HepG2 (cell line): Measurements from ENCODE around the gene MTFR1L. TPM values are rescaled to one million over a fixed set of nuclear protein-coding genes. Genes with fewer than 3 reads are reported as not detected.

Experiments used
- ARHGAP35 ChIP-seq: sonication (generic); formaldehyde crosslinking; IDR thresholded peaks from 2 replicates; pipeline ENCODE4 v1.9.0; 2022; ENCODE audit warnings: mild to moderate bottlenecking, inconsistent platforms, moderate library complexity, missing genetic modification reagents, borderline replicate concordance
- ATF1 ChIP-seq: IDR thresholded peaks from 2 replicates; pipeline ENCODE4 v1.6.1; 2016; ENCODE audit warnings: mild to moderate bottlenecking, control low read depth
- CBX2 ChIP-seq, 2 experiments: fragments of 200-600 bp in 1 of 2; sonication (generic); formaldehyde crosslinking in 1 of 2; IDR thresholded peaks; 2 replicates each; pipeline versions ENCODE4 v1.7.0 to v1.8.1; 2018 to 2022; ENCODE audit warnings: low read depth in 2 of 2, low read length in 1 of 2, mild to moderate bottlenecking in 1 of 2, missing genetic modification reagents in 1 of 2
- CHD4 ChIP-seq: fragments of 200-600 bp; sonication (generic); IDR thresholded peaks from 2 replicates; pipeline ENCODE4 v1.7.0; 2017; ENCODE audit warnings: mild to moderate bottlenecking, low read length, borderline replicate concordance
- FOXC1 ChIP-seq: sonication (generic); formaldehyde crosslinking; IDR thresholded peaks from 2 replicates; pipeline ENCODE4 v1.8.0; 2022; ENCODE audit warnings: mild to moderate bottlenecking, missing genetic modification reagents, borderline replicate concordance
- GABPA ChIP-seq, 2 experiments: IDR thresholded peaks; 2 replicates each; pipeline ENCODE4 v1.6.1; 2011 to 2016; ENCODE audit warnings: low read depth in 2 of 2, low read length in 1 of 2, missing biosample characterization in 1 of 2, missing genetic modification characterization in 1 of 2
- GFI1 ChIP-seq: sonication (generic); formaldehyde crosslinking; IDR thresholded peaks from 2 replicates; pipeline ENCODE4 v1.5.0; 2020; ENCODE audit warnings: missing genetic modification reagents, mild to moderate bottlenecking, borderline replicate concordance
- KMT2A ChIP-seq: sonication (generic); formaldehyde crosslinking; IDR thresholded peaks from 2 replicates; pipeline ENCODE4 v1.4.0; 2020; ENCODE audit warnings: missing genetic modification reagents
- MYC ChIP-seq: sonication (generic); formaldehyde crosslinking; IDR thresholded peaks from 2 replicates; pipeline ENCODE4 v1.9.0; 2021; ENCODE audit warnings: missing genetic modification reagents, borderline replicate concordance
- SNAPC2 ChIP-seq: sonication (generic); formaldehyde crosslinking; IDR thresholded peaks from 2 replicates; pipeline ENCODE4 v1.8.1; 2022; ENCODE audit warnings: mild to moderate bottlenecking, missing genetic modification reagents
- SP4 ChIP-seq: sonication (generic); formaldehyde crosslinking; IDR thresholded peaks from 2 replicates; pipeline ENCODE4 v1.8.1; 2023; ENCODE audit warnings: mild to moderate bottlenecking, missing genetic modification reagents
- STAT5B ChIP-seq: sonication (generic); formaldehyde crosslinking; IDR thresholded peaks from 2 replicates; pipeline ENCODE4 v1.4.0; 2020; ENCODE audit warnings: missing genetic modification reagents
- TEAD2 ChIP-seq: sonication (generic); formaldehyde crosslinking; IDR thresholded peaks from 2 replicates; pipeline ENCODE4 v1.9.0; 2021; ENCODE audit warnings: missing genetic modification reagents
- ZFYVE20 ChIP-seq: sonication (generic); formaldehyde crosslinking; IDR thresholded peaks from 2 replicates; pipeline ENCODE4 v1.8.0; 2023; ENCODE audit warnings: low read depth, mild to moderate bottlenecking, moderate library complexity, missing genetic modification reagents, borderline replicate concordance
- ZKSCAN5 ChIP-seq: sonication (generic); formaldehyde crosslinking; IDR thresholded peaks from 2 replicates; pipeline ENCODE4 v1.5.1; 2020; ENCODE audit warnings: mild to moderate bottlenecking, missing genetic modification reagents
- ZNF441 ChIP-seq: sonication (generic); formaldehyde crosslinking; IDR thresholded peaks from 2 replicates; pipeline ENCODE4 v1.7.0; 2021; ENCODE audit warnings: missing genetic modification reagents, borderline replicate concordance
- ZNF556 ChIP-seq: sonication (generic); formaldehyde crosslinking; IDR thresholded peaks from 2 replicates; pipeline ENCODE4 v1.4.0; 2020; ENCODE audit warnings: mild to moderate bottlenecking, missing genetic modification reagents, borderline replicate concordance
- ZNF605 ChIP-seq: sonication (generic); formaldehyde crosslinking; IDR thresholded peaks from 2 replicates; pipeline ENCODE4 v1.8.0; 2022; ENCODE audit warnings: mild to moderate bottlenecking, missing genetic modification reagents
- polyA plus RNA-seq, 8 experiments: library from polyadenylated mRNA; depleted of rRNA in 3 of 8; stranded (reverse) in 7 of 8; unstranded in 1 of 8; fragments of >200 nt; fragmentation: Illumina TruSeq in 4 of 8; extraction: Trizol in 4 of 8; gene quantifications; 2 replicates each; pipeline versions ENCODE4 v1.2.1 to v1.2.3, GENCODE V29; 2011 to 2016; ENCODE audit warnings: low read depth in 4 of 8, missing spikeins in 1 of 8, mixed read lengths in 1 of 8; ENCODE audit not compliant: insufficient read depth in 1 of 8
- total RNA-seq, 5 experiments: library from RNA; depleted of rRNA; stranded (reverse); fragments of >200 nt; fragmentation: Illumina TruSeq; extraction: Trizol; gene quantifications; 2 replicates each; pipeline ENCODE4 v1.2.3, GENCODE V29; 2016; ENCODE audit warnings: low read depth in 1 of 5
- TF ChIP-seq, protein P1 (sequence below): sonication (generic); formaldehyde crosslinking; IDR thresholded peaks from 2 replicates; pipeline ENCODE4 v1.4.0; 2020; ENCODE audit warnings: mild to moderate bottlenecking, missing genetic modification reagents
- TF ChIP-seq, protein P2 (sequence below): IDR thresholded peaks from 2 replicates; pipeline ENCODE4 v1.6.1; 2018; ENCODE audit warnings: missing genetic modification reagents, mild to moderate bottlenecking, missing compliant biosample characterization
- TF ChIP-seq, protein P3 (sequence below): sonication (generic); formaldehyde crosslinking; IDR thresholded peaks from 2 replicates; pipeline ENCODE4 v1.8.1; 2023; ENCODE audit warnings: mild to moderate bottlenecking, moderate library complexity, missing genetic modification reagents
- TF ChIP-seq, protein P4 (sequence below): sonication (generic); formaldehyde crosslinking; IDR thresholded peaks from 2 replicates; pipeline ENCODE4 v1.5.0; 2020; ENCODE audit warnings: missing genetic modification reagents
- TF ChIP-seq, protein P5 (sequence below): sonication (generic); formaldehyde crosslinking; IDR thresholded peaks from 2 replicates; pipeline ENCODE4 v1.4.0; 2020; ENCODE audit warnings: missing genetic modification reagents

Gene MTFR1L
- total and polyA plus RNA-seq, 2 of the 13 experiments (the other 11 are each of a cell fraction or from before 2014, with no cell fraction given) = 38.0 to 55.7 TPM

DNA sequence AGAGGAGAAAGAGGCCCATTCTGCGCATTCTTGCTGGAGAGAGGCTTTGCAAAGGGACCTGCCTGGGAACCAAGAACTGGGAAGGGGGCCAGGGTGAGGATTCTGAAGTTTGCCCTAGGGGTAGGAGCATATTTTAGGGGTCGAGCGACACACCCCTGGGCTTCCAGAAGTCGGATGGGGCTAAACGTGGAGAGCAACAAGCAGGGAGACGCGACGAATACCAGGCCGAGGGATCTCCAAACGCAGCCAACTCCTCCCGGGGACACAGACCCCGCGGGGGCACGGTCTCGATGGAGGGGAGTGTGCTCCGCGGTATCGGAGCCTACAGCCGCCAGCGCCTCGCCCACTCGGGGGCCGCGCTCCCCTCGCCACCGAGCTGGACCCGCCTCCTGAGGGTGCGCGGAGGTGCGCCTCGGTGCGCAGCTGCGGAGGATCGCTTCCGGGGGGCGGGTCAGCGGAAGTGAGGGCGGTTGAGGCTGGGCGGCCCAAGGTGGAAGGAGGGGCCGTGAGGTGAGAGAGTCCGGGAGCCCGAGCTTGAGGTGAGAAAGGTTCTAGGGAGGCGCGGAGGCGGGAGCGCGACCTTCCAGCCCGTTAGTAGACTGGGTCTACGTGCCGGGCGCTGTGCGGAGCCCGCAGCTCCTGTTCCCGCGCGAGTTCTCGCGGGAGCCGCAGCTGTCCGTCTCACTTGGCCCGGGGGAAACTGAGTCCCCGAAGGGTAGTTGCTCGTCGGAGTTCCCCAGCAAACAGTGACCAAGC, at the start of gene MTFR1L (continued):
- no peak for TF ChIP-seq CBX2 (IDR thresholded peaks at IDR 0.05; ENCODE audit: low read depth, low read length)
- no peak for TF ChIP-seq CBX2 (CRISPR knock-in tag; IDR thresholded peaks at IDR 0.05; ENCODE audit: low read depth)
- no peak for TF ChIP-seq ZNF556
- TF ChIP-seq CHD4 = no peak
- no peak for TF ChIP-seq ZNF605
- TF ChIP-seq, protein P1, sequence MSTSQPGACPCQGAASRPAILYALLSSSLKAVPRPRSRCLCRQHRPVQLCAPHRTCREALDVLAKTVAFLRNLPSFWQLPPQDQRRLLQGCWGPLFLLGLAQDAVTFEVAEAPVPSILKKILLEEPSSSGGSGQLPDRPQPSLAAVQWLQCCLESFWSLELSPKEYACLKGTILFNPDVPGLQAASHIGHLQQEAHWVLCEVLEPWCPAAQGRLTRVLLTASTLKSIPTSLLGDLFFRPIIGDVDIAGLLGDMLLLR (CRISPR knock-in tag) = no peak; the same call in 1 of the 2 replicates
- TF ChIP-seq SP4 (CRISPR knock-in tag) = peak; percentile 84
- peak; percentile 94; the same call in 1 of the 2 replicates for TF ChIP-seq FOXC1 (CRISPR knock-in tag)
- no peak; the same call in 1 of the 2 replicates for TF ChIP-seq ARHGAP35 (CRISPR knock-in tag)
- peak; percentile 71; the same call in 1 of the 2 replicates for TF ChIP-seq ZKSCAN5 (CRISPR knock-in tag)
- TF ChIP-seq TEAD2 (CRISPR knock-in tag) = no peak
- no peak; the same call in 1 of the 2 replicates for TF ChIP-seq ZNF441 (CRISPR knock-in tag)
- peak; percentile 64; the same call in 1 of the 2 replicates for TF ChIP-seq GFI1 (CRISPR knock-in tag)
- TF ChIP-seq ATF1 (CRISPR knock-in tag) = no peak
- TF ChIP-seq GABPA (IDR thresholded peaks at IDR 0.05; ENCODE audit: low read depth, low read length) = peak; percentile 93
- peak; percentile 92 for TF ChIP-seq GABPA (CRISPR knock-in tag; IDR thresholded peaks at IDR 0.05; ENCODE audit: low read depth)
- no peak for TF ChIP-seq SNAPC2
- TF ChIP-seq, protein P2, sequence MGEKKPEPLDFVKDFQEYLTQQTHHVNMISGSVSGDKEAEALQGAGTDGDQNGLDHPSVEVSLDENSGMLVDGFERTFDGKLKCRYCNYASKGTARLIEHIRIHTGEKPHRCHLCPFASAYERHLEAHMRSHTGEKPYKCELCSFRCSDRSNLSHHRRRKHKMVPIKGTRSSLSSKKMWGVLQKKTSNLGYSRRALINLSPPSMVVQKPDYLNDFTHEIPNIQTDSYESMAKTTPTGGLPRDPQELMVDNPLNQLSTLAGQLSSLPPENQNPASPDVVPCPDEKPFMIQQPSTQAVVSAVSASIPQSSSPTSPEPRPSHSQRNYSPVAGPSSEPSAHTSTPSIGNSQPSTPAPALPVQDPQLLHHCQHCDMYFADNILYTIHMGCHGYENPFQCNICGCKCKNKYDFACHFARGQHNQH = peak; percentile 82
- TF ChIP-seq ZFYVE20 = no peak
- TF ChIP-seq, protein P3, sequence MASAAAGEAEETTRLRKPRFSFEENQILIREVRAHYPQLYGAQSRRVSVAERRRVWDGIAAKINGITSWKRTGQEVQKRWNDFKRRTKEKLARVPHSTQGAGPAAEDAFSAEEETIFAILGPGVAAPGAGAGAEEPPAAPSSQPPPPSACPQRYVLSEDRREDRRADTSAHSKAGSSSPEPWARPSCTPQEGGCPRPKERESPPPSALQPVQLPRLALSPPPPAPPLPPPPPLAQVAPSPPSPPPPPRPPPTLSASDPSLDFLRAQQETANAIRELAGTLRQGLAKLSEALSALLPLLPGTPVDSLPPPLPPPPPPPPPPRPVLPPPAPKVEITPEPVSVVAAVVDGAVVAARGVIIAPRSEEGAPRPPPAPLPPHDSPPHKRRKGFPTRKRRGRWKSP (CRISPR knock-in tag) = 0 out of 2 replicates have a peak, but pooled peaks have one; percentile 57
- TF ChIP-seq MYC (CRISPR knock-in tag) = peak; percentile 86
- no peak for TF ChIP-seq STAT5B (CRISPR knock-in tag)
- TF ChIP-seq, protein P4, sequence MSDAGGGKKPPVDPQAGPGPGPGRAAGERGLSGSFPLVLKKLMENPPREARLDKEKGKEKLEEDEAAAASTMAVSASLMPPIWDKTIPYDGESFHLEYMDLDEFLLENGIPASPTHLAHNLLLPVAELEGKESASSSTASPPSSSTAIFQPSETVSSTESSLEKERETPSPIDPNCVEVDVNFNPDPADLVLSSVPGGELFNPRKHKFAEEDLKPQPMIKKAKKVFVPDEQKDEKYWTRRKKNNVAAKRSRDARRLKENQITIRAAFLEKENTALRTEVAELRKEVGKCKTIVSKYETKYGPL (CRISPR knock-in tag) = no peak
- peak; percentile 64; the same call in 1 of the 2 replicates for TF ChIP-seq KMT2A (CRISPR knock-in tag)
- TF ChIP-seq, protein P5, sequence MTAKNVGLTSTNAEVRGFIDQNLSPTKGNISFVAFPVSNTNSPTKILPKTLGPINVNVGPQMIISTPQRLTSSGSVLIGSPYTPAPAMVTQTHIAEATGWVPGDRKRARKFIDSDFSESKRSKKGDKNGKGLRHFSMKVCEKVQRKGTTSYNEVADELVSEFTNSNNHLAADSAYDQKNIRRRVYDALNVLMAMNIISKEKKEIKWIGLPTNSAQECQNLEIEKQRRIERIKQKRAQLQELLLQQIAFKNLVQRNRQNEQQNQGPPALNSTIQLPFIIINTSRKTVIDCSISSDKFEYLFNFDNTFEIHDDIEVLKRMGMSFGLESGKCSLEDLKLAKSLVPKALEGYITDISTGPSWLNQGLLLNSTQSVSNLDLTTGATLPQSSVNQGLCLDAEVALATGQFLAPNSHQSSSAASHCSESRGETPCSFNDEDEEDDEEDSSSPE (CRISPR knock-in tag) = peak; percentile 46; the same call in 1 of the 2 replicates
